SKM-1 (cell line): ENCODE results near the gene PRDM16.
A peak's percentile ranks its signal among the peaks of the same experiment; 100 is the strongest.

Experiments
- DNase-seq: peaks from one replicate; lab custom pipeline; 2025; ENCODE audit not compliant: unreplicated experiment; lab: John Stamatoyannopoulos, UW

The PRDM16 gene

GRCh38 chr1:3436451-3436850, 367.4 kb downstream of the PRDM16 start:
- DNase-seq = no peak

DNA sequence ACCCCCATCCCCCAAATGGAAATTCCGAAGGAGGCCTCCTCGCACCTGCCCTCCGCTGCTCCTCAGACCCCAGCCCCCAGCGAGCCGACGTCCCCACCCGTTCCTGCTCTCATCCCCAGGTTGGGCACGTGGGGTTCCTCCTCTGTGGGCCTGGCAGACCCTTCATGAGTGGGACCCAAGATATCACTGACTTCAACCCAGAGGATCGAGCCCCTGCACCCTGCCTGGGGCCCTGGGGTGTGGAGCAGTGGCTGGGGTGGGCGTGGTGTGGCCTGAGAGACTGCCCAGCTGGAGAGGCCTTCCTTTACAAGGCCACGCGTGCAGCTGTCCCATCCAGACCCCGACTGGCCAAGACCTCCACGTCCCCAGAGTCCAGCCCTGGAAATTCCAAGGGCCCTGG, 367.9 kb downstream of the PRDM16 start:
- DNase-seq = no peak

- DNase-seq = no peak
These were observed 369.7 kb downstream of the PRDM16 start for GRCh38 chr1:3438661-3439180.

GRCh38 chr1:3439346-3440299, 370.6 kb downstream of the PRDM16 start:
- no peak for DNase-seq

GRCh38 chr1:3440300-3440681, 371.3 kb downstream of the PRDM16 start:
- DNase-seq = no peak

DNA sequence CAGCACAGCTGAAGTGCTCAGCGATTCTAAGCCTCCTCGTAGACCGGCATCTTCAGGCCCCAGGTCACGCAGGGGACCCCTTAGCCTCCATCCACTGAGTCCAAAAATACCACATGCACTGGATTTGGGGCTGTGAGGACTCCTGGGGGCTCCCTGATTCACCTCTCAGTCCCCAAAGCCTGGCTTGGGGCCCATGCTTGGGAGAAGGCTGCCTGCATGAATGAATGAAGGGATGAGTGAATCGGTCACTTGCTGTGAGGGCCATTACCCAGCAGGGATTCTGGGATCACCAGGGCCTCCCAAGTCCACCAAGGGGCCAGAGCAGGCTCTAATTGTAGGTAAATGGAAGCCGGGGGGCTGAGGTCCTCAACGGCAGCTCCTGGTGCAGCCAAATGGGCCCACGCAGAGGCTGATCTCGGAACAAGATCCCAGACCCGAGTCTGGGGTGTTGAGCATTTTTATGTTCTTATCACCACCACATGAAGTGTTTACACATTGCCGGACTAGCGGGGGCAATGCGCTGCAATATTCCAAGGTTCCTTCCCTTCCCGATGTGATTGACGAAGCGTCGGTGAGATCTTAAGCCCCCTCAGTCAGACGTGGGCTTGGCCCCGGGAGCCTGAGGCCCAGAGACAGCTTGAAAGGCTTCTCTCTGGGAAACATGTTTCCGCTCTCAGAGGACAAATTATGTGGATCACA, 371.9 kb downstream of the PRDM16 start:
- no peak for DNase-seq

DNA sequence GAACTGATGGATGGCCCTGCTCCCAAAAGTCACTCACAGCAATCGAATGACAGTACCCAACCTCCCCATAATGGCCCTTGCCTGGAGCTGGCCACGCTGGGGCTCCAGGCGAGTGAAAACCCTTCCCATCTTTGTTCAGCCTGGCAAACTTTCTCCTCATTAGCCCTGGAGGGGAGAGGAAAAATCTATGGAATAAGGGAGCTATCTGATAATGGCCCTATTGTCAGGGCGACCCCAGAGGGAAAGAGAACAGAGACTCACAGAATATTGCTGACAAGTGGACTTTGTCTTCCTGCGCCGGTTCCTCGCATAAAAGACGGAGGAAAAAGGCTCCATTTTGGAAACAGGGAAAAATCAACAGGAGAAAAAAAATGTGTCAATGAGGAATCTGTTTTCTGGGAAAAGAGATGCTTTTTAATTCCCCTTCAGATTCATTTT, 372.4 kb downstream of the PRDM16 start:
- no peak for DNase-seq

DNA sequence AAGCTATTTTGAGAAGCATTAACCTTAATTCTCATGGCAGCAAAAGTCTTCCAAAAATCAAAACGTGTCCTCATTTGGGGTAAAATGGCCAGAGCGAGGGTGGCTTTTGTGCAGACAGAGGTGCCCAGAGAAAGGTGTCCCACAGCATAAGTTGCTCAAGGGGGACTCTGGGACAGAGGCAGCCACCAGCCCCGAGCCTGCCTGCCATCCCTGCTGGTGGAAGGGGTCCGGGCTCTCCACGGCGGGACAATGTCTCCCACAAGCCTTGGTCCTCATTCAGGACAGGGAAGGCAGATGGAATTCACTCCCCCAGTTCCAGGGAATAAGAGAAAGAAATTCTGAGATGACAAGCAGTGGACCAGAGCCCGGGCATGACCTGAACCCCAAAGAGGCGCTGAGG, 372.9 kb downstream of the PRDM16 start:
- DNase-seq = no peak

GRCh38 chr1:3442331-3442730, 373.3 kb downstream of the PRDM16 start:
- no peak for DNase-seq

DNA sequence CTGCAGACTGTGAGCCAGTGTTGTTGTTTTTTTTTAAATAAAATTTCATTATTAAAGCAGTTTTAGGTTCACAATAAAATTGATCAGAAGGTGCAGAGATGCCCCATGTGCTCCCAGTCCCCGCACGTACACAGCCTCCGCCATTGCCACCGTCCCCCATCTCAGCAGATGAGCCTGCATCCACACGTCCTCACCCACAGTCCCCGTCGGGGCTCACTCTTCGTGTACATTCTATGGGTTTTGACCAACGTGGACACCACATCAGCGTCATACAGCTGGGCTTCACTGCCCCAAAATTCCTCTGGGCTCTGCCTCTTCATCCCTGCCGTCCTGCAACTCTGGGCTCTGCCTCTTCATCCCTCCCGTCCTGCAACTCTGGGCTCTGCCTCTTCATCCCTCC, 373.9 kb downstream of the PRDM16 start:
- DNase-seq = no peak

DNA sequence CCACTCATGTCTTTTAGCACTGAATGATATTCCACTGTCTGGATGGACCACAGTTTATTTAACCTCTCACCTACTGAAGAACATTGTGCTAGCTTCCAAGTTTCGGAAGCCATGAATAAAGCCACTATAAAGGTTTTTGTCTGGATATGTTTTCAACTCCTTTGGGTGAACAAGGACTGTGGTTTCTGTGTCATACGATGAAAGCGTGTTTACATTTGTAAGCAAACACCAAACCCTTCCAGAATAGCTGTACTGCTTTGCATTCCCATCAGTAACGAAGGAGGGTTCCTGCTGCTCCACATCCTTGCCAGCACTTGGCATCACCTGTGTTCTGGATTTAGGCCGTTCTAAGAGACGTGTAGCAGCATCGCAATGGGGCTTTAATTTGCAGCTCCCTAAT, 374.8 kb downstream of the PRDM16 start:
- no peak for DNase-seq

GRCh38 chr1:3444298-3444697, 375.3 kb downstream of the PRDM16 start:
- no peak for DNase-seq

GRCh38 chr1:3444736-3445135, 375.7 kb downstream of the PRDM16 start:
- DNase-seq = no peak

GRCh38 chr1:3450202-3450863, 381.3 kb downstream of the PRDM16 start:
- no peak for DNase-seq

DNA sequence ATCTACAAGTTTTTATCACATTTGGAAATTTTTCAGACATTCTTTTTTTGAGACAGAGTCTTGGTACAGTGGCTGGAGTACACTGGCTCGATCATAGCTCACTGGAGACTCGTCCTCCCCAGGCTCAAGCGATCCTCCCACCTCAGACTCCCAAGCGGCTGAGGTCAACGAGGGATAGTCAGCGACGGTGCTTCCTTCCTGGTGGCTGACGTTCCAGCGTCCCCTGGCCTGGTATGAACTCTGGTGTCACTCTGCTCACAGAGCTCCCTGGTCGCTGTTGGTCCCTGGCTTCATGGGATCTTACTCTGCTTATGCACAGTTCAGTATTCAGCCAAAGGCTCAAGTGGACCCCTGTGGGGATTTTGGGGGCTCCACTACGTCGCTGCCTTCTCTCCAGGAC, 382.0 kb downstream of the PRDM16 start:
- DNase-seq = no peak

- no peak for DNase-seq
These were observed 383.2 kb downstream of the PRDM16 start for GRCh38 chr1:3451994-3452865.

DNA sequence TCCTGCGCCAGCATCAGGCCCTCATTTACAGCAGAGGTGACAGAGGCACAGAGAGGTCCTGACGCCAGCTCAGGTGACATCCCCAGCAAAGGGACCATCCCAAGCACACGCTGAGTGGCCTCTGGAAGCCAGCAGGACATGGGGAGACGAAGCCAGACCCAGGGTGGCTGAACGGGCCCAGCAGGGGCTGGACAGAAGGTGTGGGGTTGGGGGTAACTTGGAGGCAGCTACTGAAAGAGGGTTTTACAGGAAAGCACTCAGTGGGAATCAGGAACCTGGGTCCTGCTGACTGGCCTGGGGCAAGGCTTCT, 383.8 kb downstream of the PRDM16 start:
- no peak for DNase-seq

- peak; percentile 51 for DNase-seq
These were observed 384.3 kb downstream of the PRDM16 start for GRCh38 chr1:3453203-3453761.

- DNase-seq = peak; percentile 27
These were observed 385.1 kb downstream of the PRDM16 start, which contains the start of gene ARHGEF16 for GRCh38 chr1:3453891-3454810. TSS of gene ARHGEF16 (plus strand) at chr1:3454665. CDS start at chr1:3463085, 8,420 bp downstream.
